Measurements from ENCODE around the gene RAB11A.

GRCh38 chr15:65901836-65902235 is 32.5 kb downstream of the RAB11A start:
- TF ChIP-seq CTCF (IDR thresholded peaks at IDR 0.05; ENCODE audit: borderline replicate concordance, extremely low read depth, low read length, poor library complexity, severe bottlenecking) (no peak), EZH2 (IDR thresholded peaks at IDR 0.05; ENCODE audit: borderline replicate concordance, low read depth, low read length, severe bottlenecking) (no peak)

Data from DND-41 (cell line).